Measurements from ENCODE around the gene ALG12. TPM values are rescaled to one million over a fixed set of nuclear protein-coding genes. Genes with fewer than 3 reads are reported as not detected.

The ALG12 gene
- total RNA-seq = 33.4 and 40.4 TPM in 2 replicates

DNA sequence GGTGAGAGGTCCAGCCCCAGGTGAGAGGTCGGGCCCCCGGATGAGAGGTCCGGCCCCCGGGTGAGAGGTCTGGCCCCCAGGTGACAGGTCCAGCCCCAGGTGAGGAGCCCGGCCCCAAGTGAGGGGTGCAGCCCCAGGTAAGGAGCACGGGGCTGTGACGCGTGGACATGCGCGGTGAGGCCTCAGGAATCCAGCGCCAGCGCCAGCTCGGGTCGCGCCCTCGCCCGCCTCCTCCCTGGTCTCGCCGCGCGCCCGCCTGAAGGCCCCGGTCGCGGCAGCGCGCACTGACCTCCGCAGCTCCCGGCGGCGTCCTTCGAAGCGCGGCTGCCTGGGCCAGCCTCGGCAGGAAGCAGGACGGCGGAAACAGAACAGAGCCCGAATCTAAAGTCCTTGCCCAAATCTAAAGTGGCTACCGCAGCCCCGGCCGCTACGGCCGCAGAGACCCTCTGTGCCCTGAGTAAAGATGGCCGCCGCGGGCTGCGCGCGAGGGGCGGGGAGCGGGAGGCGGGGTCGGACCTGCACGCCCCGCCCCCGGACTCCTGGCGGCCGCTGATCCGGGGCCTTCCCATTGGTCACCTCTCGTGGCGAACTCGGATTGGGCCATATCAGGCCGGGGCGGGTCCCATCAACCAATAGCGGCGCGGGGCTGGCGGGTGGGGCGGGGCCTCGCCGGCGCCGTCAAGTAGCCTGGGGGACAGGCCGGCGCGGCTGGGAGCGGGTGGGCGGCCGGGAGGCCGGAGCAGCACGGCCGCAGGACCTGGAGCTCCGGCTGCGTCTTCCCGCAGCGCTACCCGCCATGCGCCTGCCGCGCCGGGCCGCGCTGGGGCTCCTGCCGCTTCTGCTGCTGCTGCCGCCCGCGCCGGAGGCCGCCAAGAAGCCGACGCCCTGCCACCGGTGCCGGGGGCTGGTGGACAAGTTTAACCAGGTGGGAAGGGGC lies at the start of gene ALG12, which contains the start of gene CRELD2:
Gene ALG12, minus strand, starts transcription at position 465 of the 937 bp plus-strand sequence. CDS start 4,673 bp downstream, outside the sequence.
Gene CRELD2, plus strand, starts transcription at position 661 of the 937 bp plus-strand sequence. Its CDS starts 136 bp downstream, at position 797.

DNA sequence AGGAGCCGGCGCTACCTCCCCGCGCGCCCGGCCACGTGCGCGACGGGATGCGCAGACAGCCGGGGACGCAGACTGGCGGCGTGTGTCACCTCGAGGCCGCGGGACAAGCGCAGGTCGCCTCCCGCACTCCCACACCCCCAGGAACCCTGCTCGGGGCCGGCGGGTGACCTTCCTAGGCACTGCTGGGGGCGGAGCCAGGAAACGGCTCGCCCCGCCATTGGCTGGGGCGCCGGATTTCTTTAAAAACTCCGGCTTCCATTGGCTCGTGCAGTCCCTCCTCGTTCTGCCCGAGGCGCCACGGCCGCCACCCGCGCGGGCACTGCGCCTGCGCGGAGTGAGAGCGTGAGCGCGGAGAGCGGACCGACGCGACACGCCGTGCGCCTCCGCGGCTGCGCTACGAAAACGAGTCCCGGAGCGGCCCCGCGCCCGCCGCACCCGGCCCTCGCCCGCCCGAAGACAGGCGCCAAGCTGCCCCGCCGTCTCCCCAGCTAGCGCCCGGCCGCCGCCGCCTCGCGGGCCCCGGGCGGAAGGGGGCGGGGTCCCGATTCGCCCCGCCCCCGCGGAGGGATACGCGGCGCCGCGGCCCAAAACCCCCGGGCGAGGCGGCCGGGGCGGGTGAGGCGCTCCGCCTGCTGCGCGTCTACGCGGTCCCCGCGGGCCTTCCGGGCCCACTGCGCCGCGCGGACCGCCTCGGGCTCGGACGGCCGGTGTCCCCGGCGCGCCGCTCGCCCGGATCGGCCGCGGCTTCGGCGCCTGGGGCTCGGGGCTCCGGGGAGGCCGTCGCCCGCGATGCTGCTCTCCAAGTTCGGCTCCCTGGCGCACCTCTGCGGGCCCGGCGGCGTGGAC lies 42.1 kb upstream of the ALG12 start, which contains the start of gene PIM3:
Gene PIM3, plus strand, starts transcription at position 614 of the 846 bp plus-strand sequence. Its CDS starts 176 bp downstream, at position 790.

DNA sequence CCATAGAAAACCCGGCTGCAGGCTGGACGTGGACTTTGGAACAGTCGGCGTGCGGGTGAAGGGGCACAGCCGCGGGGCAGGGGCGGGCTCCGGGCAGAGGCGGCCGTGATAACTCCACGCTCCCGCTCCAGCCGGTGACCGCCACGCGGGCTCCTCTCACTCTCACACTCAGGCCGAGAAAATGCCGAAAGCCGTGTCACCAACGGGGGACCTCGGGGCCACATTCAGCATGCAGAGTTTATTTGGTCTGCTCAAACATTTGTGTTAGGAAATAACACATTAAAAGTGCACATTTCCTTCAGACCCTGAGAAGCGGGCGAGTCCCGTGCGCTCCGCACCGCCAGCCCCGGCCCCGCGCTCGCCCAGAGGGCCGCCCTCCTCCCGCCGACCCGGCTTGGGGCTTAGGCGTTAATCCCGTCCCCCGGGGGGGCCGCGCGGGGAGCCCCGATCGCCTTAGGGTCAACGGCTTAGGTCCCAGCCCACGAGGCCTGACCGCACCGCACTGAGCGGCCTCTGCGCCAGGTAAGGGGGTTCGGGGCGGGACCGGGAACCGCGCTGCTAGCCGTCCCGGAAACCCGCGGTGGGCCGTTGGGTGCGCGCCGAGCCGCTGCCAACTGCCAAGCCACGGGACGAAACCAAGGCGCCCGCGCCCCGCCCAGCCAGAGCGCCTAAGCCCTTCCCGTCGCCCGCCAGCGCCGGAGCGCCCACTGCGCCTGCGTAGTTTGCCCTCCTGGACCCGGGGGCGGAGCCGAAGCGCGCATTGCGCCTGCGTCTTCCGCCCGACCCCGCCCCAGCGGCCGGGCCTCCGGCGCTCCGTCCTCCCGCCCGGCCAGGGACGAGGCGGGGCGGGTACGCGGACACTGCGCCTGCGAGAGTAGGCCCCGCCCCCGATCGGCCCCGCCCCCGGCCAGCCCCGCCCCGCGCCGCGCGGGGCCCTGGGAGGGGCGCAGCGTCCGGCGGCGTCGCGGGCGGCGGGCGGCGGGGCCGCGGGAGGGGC lies 65.0 kb downstream of the ALG12 start, which contains the start of gene ZBED4:
Gene ZBED4, plus strand, starts transcription at position 947 of the 997 bp plus-strand sequence. CDS start 29,819 bp downstream, outside the sequence.

Small RNAs within 50 kb of the gene (small RNA-seq; reads per million reads assigned to genes)
- gene MIR6821 = not detected

Other genes with a start within 250 kb of the ALG12 start
- gene BRD1, start 90.6 kb downstream of the ALG12 start, total RNA-seq = 33.0 and 38.8 TPM in 2 replicates
- 13.1 and 14.8 TPM in 2 replicates for gene ZBED4, start 64.6 kb downstream of the ALG12 start, total RNA-seq
- 47.6 and 48.7 TPM in 2 replicates for gene CRELD2, start 196 bp upstream of the ALG12 start, total RNA-seq
- 30.2 and 35.9 TPM in 2 replicates for gene PIM3, start 42.3 kb upstream of the ALG12 start, total RNA-seq
- not detected in 2 replicates for gene IL17REL, start 94.3 kb upstream of the ALG12 start, total RNA-seq
- not detected in 2 replicates for gene TTLL8, start 139.9 kb upstream of the ALG12 start, total RNA-seq
- under 0.01 TPM in 1 of 2 replicates, not detected in the other for gene MLC1, start 167.0 kb upstream of the ALG12 start, total RNA-seq
- gene MOV10L1, start 171.6 kb upstream of the ALG12 start, total RNA-seq = 2.6 TPM in 2 replicates